ENCODE measurements around the gene CENPH.

- TF ChIP-seq POLR2A (IDR thresholded peaks at IDR 0.05) = no peak
- no peak for TF ChIP-seq CTCF (IDR thresholded peaks at IDR 0.05)
These were observed 63.1 kb downstream of the CENPH start for GRCh38 chr5:69252437-69252836.

All from sigmoid colon (tissue), 3 donors.